H4 (cell line): Measurements from ENCODE around the gene HOXA11. TPM values are rescaled to one million over a fixed set of nuclear protein-coding genes. Genes with fewer than 3 reads are reported as not detected.

Experiments used
- DNase-seq: peaks from one replicate; pipeline ENCODE4 v3.0.0-alpha.2; 2015; ENCODE audit warnings: low spot score
- total RNA-seq: library from RNA; depleted of rRNA; stranded (reverse); fragments of >200 nt; shearing (Covaris generic); gene quantifications from 2 replicates; pipeline ENCODE4 v1.2.3, GENCODE V29; 2014; rRNA removed

The HOXA11 gene
- 0.27 and 0.52 TPM in 2 replicates for total RNA-seq

GRCh38 chr7:27185013-27185853, at the start of gene HOXA11:
HOXA11 (minus strand) TSS chr7:27185232; CDS start chr7:27185144, 88 bp downstream.
- no peak for DNase-seq

GRCh38 chr7:27229448-27229847, 44.4 kb upstream of the HOXA11 start:
- no peak for DNase-seq

- no peak for DNase-seq
These were observed 40.2 kb upstream of the HOXA11 start for GRCh38 chr7:27224983-27225934.

- no peak for DNase-seq
These were observed 39.0 kb upstream of the HOXA11 start for GRCh38 chr7:27223941-27224575.

- no peak for DNase-seq
These were observed 36.3 kb upstream of the HOXA11 start for GRCh38 chr7:27221201-27221797.

- no peak for DNase-seq
These were observed 35.5 kb upstream of the HOXA11 start for GRCh38 chr7:27220440-27220955.

GRCh38 chr7:27219821-27220220, 34.8 kb upstream of the HOXA11 start:
- DNase-seq = no peak

- no peak for DNase-seq
These were observed 32.9 kb upstream of the HOXA11 start for GRCh38 chr7:27217951-27218350.

- DNase-seq = no peak
These were observed 30.3 kb upstream of the HOXA11 start for GRCh38 chr7:27215356-27215755.

- DNase-seq = no peak
These were observed 29.4 kb upstream of the HOXA11 start for GRCh38 chr7:27214239-27214950.

- no peak for DNase-seq
These were observed 28.6 kb upstream of the HOXA11 start for GRCh38 chr7:27213433-27214238.

GRCh38 chr7:27212497-27213432, 27.7 kb upstream of the HOXA11 start:
- no peak for DNase-seq

- no peak for DNase-seq
These were observed 26.8 kb upstream of the HOXA11 start for GRCh38 chr7:27211764-27212204.

- no peak for DNase-seq
These were observed 26.0 kb upstream of the HOXA11 start for GRCh38 chr7:27211084-27211446.

- peak; percentile 58 for DNase-seq
These were observed 25.5 kb upstream of the HOXA11 start for GRCh38 chr7:27210441-27211083.

GRCh38 chr7:27209933-27210440, 25.0 kb upstream of the HOXA11 start:
- no peak for DNase-seq

GRCh38 chr7:27208998-27209397, 24.0 kb upstream of the HOXA11 start:
- no peak for DNase-seq
